ENCODE results near the gene BMERB1. TPM values are rescaled to one million over a fixed set of nuclear protein-coding genes. Genes with fewer than 3 reads are reported as not detected.

The BMERB1 gene
- total RNA-seq, 1 donor from 2014 or later, result 20.1 TPM

DNA sequence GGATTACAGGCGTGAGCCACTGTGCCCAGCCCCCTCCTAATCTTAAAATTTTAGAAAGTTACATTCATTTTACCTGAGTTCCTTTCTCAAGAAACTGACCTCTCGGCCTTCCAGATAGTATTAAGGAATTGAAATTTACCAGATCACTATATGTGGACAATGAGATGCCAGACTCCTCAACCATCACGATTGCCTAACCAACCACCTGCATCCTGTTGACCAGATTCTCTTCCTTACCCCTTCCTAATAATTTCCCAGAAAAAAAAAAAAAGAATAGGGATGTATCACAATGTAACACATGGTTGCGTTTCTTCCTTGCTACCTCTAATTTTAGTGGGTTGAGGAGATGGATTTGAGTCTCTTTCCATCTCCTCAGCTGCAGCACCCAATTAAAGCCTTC is 72.1 kb downstream of the BMERB1 start:
- Histone ChIP-seq H3K4me3 (ENCODE audit: insufficient read depth, low read depth, low read length) (no peak overlapping the region), H3K4me2 (ENCODE audit: low read length) (no peak overlapping the region), H3K9me3 (ENCODE audit: insufficient read depth, low read depth, low read length) (no peaks in the 10 kb centered on the region), H3K4me1 (ENCODE audit: insufficient read depth, low read length) (peaks cover 36% of the 10 kb centered on the region), H3K9ac (ENCODE audit: low read length) (no peak overlapping the region), H3K27ac (ENCODE audit: low read depth, low read length) (no peak overlapping the region), H4K20me1 (ENCODE audit: insufficient read depth, low read length) (no peaks in the 10 kb centered on the region), H3K79me2 (ENCODE audit: insufficient read depth, low read length) (peaks cover 8% of the 10 kb centered on the region), H2AFZ (ENCODE audit: low read depth, low read length) (no peak overlapping the region), H3K36me3 (ENCODE audit: insufficient read depth, low read length) (no peaks in the 10 kb centered on the region), H3K27me3 (ENCODE audit: insufficient read depth, low read length) (no peaks in the 10 kb centered on the region)
- FAIRE-seq (no peak), DNase-seq (ENCODE audit: low read depth) (no peak)
- Mint-ChIP-seq H3K36me3 (ENCODE audit: low read depth, unreplicated experiment) (peaks cover 5% of the 10 kb centered on the region), H3K27me3 (ENCODE audit: low read depth, unreplicated experiment) (no peaks in the 10 kb centered on the region), H3K9me3 (ENCODE audit: unreplicated experiment) (no peaks in the 10 kb centered on the region), H3K4me1 (ENCODE audit: low read depth, unreplicated experiment) (peaks cover 39% of the 10 kb centered on the region), H3K4me3 (ENCODE audit: unreplicated experiment) (no peak overlapping the region), H3K27ac (ENCODE audit: unreplicated experiment) (no peak overlapping the region)
- TF ChIP-seq EZH2 (IDR thresholded peaks at IDR 0.05; ENCODE audit: insufficient read depth, low read length), result no peak
- TF ChIP-seq, protein P1, sequence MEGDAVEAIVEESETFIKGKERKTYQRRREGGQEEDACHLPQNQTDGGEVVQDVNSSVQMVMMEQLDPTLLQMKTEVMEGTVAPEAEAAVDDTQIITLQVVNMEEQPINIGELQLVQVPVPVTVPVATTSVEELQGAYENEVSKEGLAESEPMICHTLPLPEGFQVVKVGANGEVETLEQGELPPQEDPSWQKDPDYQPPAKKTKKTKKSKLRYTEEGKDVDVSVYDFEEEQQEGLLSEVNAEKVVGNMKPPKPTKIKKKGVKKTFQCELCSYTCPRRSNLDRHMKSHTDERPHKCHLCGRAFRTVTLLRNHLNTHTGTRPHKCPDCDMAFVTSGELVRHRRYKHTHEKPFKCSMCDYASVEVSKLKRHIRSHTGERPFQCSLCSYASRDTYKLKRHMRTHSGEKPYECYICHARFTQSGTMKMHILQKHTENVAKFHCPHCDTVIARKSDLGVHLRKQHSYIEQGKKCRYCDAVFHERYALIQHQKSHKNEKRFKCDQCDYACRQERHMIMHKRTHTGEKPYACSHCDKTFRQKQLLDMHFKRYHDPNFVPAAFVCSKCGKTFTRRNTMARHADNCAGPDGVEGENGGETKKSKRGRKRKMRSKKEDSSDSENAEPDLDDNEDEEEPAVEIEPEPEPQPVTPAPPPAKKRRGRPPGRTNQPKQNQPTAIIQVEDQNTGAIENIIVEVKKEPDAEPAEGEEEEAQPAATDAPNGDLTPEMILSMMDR (IDR thresholded peaks at IDR 0.05; ENCODE audit: insufficient read depth, low read depth, low read length), result no peak

DNA sequence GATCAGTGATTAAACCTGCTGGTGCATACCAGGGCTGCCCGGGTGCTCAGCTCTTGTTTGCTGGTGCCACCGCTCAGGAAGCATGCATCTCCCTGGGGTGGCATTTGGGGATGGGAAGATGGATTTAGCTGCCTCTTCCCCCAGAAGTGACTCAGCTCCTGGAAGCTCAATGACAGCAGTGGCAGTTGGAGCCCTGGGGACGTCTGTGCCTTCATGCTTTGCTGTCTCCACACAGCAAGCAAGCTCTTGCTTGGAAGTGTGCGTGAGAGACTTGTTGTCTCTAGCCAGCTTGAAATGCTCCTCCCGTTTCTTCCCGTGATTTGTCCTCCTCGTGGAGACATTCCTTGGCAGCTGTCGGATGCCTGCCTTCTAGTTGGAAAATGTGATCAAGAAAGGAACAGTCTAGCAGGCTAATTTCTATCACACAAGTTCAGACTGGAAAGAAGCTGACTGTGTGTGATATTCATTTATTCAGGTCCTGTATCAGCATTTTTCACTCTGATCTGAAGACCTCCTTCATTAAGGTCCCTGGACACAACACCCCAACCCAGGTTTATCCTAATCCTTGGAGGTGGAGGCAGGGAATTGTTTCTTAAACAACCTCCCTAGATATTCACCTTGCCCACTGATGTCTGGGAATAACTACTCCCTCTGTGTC is 73.0 kb downstream of the BMERB1 start:
- Histone ChIP-seq H3K9ac (ENCODE audit: low read length) (peak overlapping the region; percentile 42), H3K9me3 (ENCODE audit: insufficient read depth, low read depth, low read length) (no peaks in the 10 kb centered on the region), H3K79me2 (ENCODE audit: insufficient read depth, low read length) (peaks cover 8% of the 10 kb centered on the region), H3K36me3 (ENCODE audit: insufficient read depth, low read length) (no peaks in the 10 kb centered on the region), H3K27me3 (ENCODE audit: insufficient read depth, low read length) (no peaks in the 10 kb centered on the region), H3K4me1 (ENCODE audit: insufficient read depth, low read length) (peaks cover 29% of the 10 kb centered on the region), H4K20me1 (ENCODE audit: insufficient read depth, low read length) (no peaks in the 10 kb centered on the region), H3K27ac (ENCODE audit: low read depth, low read length) (peak overlapping the region; percentile 28), H3K4me2 (ENCODE audit: low read length) (peak overlapping the region; percentile 60), H2AFZ (ENCODE audit: low read depth, low read length) (no peak overlapping the region), H3K4me3 (ENCODE audit: insufficient read depth, low read depth, low read length) (no peak overlapping the region)
- H3K27ac Mint-ChIP-seq (ENCODE audit: unreplicated experiment), result no peak overlapping the region
- no peaks in the 10 kb centered on the region for H3K27me3 Mint-ChIP-seq (ENCODE audit: low read depth, unreplicated experiment)
- H3K9me3 Mint-ChIP-seq (ENCODE audit: unreplicated experiment), result no peaks in the 10 kb centered on the region
- TF ChIP-seq, protein P1 (IDR thresholded peaks at IDR 0.05; ENCODE audit: insufficient read depth, low read depth, low read length), result no peak
- no peak for TF ChIP-seq EZH2 (IDR thresholded peaks at IDR 0.05; ENCODE audit: insufficient read depth, low read length)
- H3K4me3 Mint-ChIP-seq (ENCODE audit: unreplicated experiment), result no peak overlapping the region
- H3K36me3 Mint-ChIP-seq (ENCODE audit: low read depth, unreplicated experiment), result peaks cover 5% of the 10 kb centered on the region
- H3K4me1 Mint-ChIP-seq (ENCODE audit: low read depth, unreplicated experiment), result peaks cover 32% of the 10 kb centered on the region
- FAIRE-seq, result no peak
- peak; percentile 70 for DNase-seq (ENCODE audit: low read depth)

- peak overlapping the region; percentile 60 for H3K4me2 ChIP-seq (ENCODE audit: low read length)
Observed at GRCh38 chr16:15507959-15508627, 73.7 kb downstream of the BMERB1 start.

More at GRCh38 chr16:15507959-15508627, 73.7 kb downstream of the BMERB1 start:
- H2AFZ ChIP-seq (ENCODE audit: low read depth, low read length), result no peak overlapping the region
- DNase-seq (ENCODE audit: low read depth) (no peak), FAIRE-seq (no peak)
- H3K79me2 ChIP-seq (ENCODE audit: insufficient read depth, low read length), result peaks cover 8% of the 10 kb centered on the region
- Mint-ChIP-seq H3K4me3 (ENCODE audit: unreplicated experiment) (no peak overlapping the region), H3K36me3 (ENCODE audit: low read depth, unreplicated experiment) (peaks cover 5% of the 10 kb centered on the region), H3K9me3 (ENCODE audit: unreplicated experiment) (no peaks in the 10 kb centered on the region), H3K4me1 (ENCODE audit: low read depth, unreplicated experiment) (peaks cover 26% of the 10 kb centered on the region), H3K27me3 (ENCODE audit: low read depth, unreplicated experiment) (no peaks in the 10 kb centered on the region), H3K27ac (ENCODE audit: unreplicated experiment) (no peak overlapping the region)
- peak overlapping the region; percentile 28 for H3K27ac ChIP-seq (ENCODE audit: low read depth, low read length)
- H3K9me3 ChIP-seq (ENCODE audit: insufficient read depth, low read depth, low read length), result no peaks in the 10 kb centered on the region
- H3K36me3 ChIP-seq (ENCODE audit: insufficient read depth, low read length), result no peaks in the 10 kb centered on the region
- H4K20me1 ChIP-seq (ENCODE audit: insufficient read depth, low read length), result no peaks in the 10 kb centered on the region
- no peak for TF ChIP-seq EZH2 (IDR thresholded peaks at IDR 0.05; ENCODE audit: insufficient read depth, low read length)
- TF ChIP-seq, protein P1 (IDR thresholded peaks at IDR 0.05; ENCODE audit: insufficient read depth, low read depth, low read length), result no peak
- H3K4me3 ChIP-seq (ENCODE audit: insufficient read depth, low read depth, low read length), result no peak overlapping the region
- H3K27me3 ChIP-seq (ENCODE audit: insufficient read depth, low read length), result no peaks in the 10 kb centered on the region
- H3K9ac ChIP-seq (ENCODE audit: low read length), result peak overlapping the region; percentile 42
- peaks cover 24% of the 10 kb centered on the region for H3K4me1 ChIP-seq (ENCODE audit: insufficient read depth, low read length)

All from astrocyte (in vitro differentiated cells and primary cell).